GM18861 (cell line): ENCODE results near the gene UMAD1.
"Not testable (repeated sequence)": the region's sequence is repeated elsewhere in the genome, so short reads cannot be mapped to it uniquely, and the experiment has no call there.

Experiments used
- ATAC-seq: cut with Tn5 transposase; IDR thresholded peaks from one replicate; pipeline ENCODE4 v1.9.1; 2021; ENCODE audit not compliant: unreplicated experiment

Gene UMAD1

GRCh38 chr7:7793921-7794320 is 153.4 kb downstream of the UMAD1 start:
- ATAC-seq, result no peak

- no peak for ATAC-seq
Measured at GRCh38 chr7:7795203-7795602, 154.7 kb downstream of the UMAD1 start.

GRCh38 chr7:7795630-7796121 is 155.1 kb downstream of the UMAD1 start:
- no peak for ATAC-seq

- peak; percentile 79 for ATAC-seq
Measured at GRCh38 chr7:7798510-7798909, 158.0 kb downstream of the UMAD1 start.

- ATAC-seq, result no peak
Measured at GRCh38 chr7:7799138-7799537, 158.6 kb downstream of the UMAD1 start.

GRCh38 chr7:7802531-7802930 is 162.0 kb downstream of the UMAD1 start:
- no peak for ATAC-seq

- peak; percentile 94 for ATAC-seq
Measured at GRCh38 chr7:7803715-7804178, 163.2 kb downstream of the UMAD1 start.

GRCh38 chr7:7804822-7805221 is 164.3 kb downstream of the UMAD1 start:
- ATAC-seq, result not testable (repeated sequence)

GRCh38 chr7:7805511-7806153 is 165.1 kb downstream of the UMAD1 start:
- no peak for ATAC-seq

- no peak for ATAC-seq
Measured at GRCh38 chr7:7808156-7808555, 167.6 kb downstream of the UMAD1 start.

- ATAC-seq, result no peak
Measured at GRCh38 chr7:7808626-7809025, 168.1 kb downstream of the UMAD1 start.

- ATAC-seq, result no peak
Measured at GRCh38 chr7:7810380-7810779, 169.8 kb downstream of the UMAD1 start.

GRCh38 chr7:7810826-7811225 is 170.3 kb downstream of the UMAD1 start:
- ATAC-seq, result no peak

- ATAC-seq, result no peak
Measured at GRCh38 chr7:7812112-7812511, 171.6 kb downstream of the UMAD1 start.

GRCh38 chr7:7815395-7815794 is 174.8 kb downstream of the UMAD1 start:
- no peak for ATAC-seq

GRCh38 chr7:7816084-7816483 is 175.5 kb downstream of the UMAD1 start:
- ATAC-seq, result peak; percentile 29

GRCh38 chr7:7816816-7817536 is 176.4 kb downstream of the UMAD1 start:
- ATAC-seq, result no peak

- ATAC-seq, result no peak
Measured at GRCh38 chr7:7817748-7818147, 177.2 kb downstream of the UMAD1 start.

GRCh38 chr7:7818179-7818578 is 177.6 kb downstream of the UMAD1 start:
- ATAC-seq, result not testable (repeated sequence)

- ATAC-seq, result peak; percentile 68
Measured at GRCh38 chr7:7819442-7820247, 179.1 kb downstream of the UMAD1 start.

- no peak for ATAC-seq
Measured at GRCh38 chr7:7820409-7820808, 179.9 kb downstream of the UMAD1 start.

- ATAC-seq, result no peak
Measured at GRCh38 chr7:7820939-7821338, 180.4 kb downstream of the UMAD1 start.
